HepG2 (cell line): ENCODE measurements around the gene SLC44A4. TPM values are rescaled to one million over a fixed set of nuclear protein-coding genes. Genes with fewer than 3 reads are reported as not detected.

Experiments used
- GMEB1 ChIP-seq: sonication (generic); formaldehyde crosslinking; IDR thresholded peaks from 2 replicates; pipeline ENCODE4 v1.5.1; 2020; ENCODE audit warnings: missing genetic modification reagents, mild to moderate bottlenecking, borderline replicate concordance
- HDAC6 ChIP-seq: fragments of 200-600 bp; sonication (generic); IDR thresholded peaks from 2 replicates; pipeline ENCODE4 v1.7.0; 2017; ENCODE audit warnings: mild to moderate bottlenecking, antibody characterized with exemption, low read length, low read depth
- HMGXB4 ChIP-seq, 2 experiments: sonication (generic) in 1 of 2; formaldehyde crosslinking in 1 of 2; IDR thresholded peaks; 2 replicates each; pipeline versions ENCODE4 v1.4.0 to v1.6.1; 2018 to 2020; ENCODE audit warnings: missing genetic modification reagents in 2 of 2, borderline replicate concordance in 1 of 2, low read depth in 1 of 2, mild to moderate bottlenecking in 1 of 2, missing biosample characterization in 1 of 2
- KDM6A ChIP-seq: IDR thresholded peaks from 2 replicates; pipeline ENCODE4 v1.6.1; 2016; ENCODE audit warnings: low read depth
- NFKBIZ ChIP-seq: IDR thresholded peaks from 2 replicates; pipeline ENCODE4 v1.6.1; 2018; ENCODE audit warnings: missing genetic modification reagents, missing compliant biosample characterization
- NR2F2 ChIP-seq: IDR thresholded peaks from 2 replicates; pipeline ENCODE4 v1.6.1; 2012; ENCODE audit warnings: low read depth, inconsistent platforms, borderline replicate concordance
- PHF5A ChIP-seq: IDR thresholded peaks from one replicate; pipeline ENCODE4 v1.6.1; 2018; ENCODE audit warnings: low read depth, missing genetic modification reagents; ENCODE audit not compliant: unreplicated experiment
- PRPF4 ChIP-seq: fragments of 200-400 bp; formaldehyde crosslinking; IDR thresholded peaks from 2 replicates; pipeline ENCODE4 v1.6.1; 2016; ENCODE audit warnings: low read length, low read depth; ENCODE audit not compliant: poor library complexity, severe bottlenecking
- RBAK ChIP-seq: sonication (generic); formaldehyde crosslinking; IDR thresholded peaks from 2 replicates; pipeline ENCODE4 v1.5.1; 2020; ENCODE audit warnings: mild to moderate bottlenecking, missing genetic modification reagents
- SRSF1 ChIP-seq: fragments of 200-400 bp; formaldehyde crosslinking; optimal IDR thresholded peaks from 2 replicates; pipeline ENCODE3; 2017; ENCODE audit warnings: mild to moderate bottlenecking, low read depth, low read length, moderate library complexity
- TCF7 ChIP-seq: sonication (generic); IDR thresholded peaks from 2 replicates; pipeline ENCODE4 v1.6.1; 2016; ENCODE audit warnings: antibody characterized with exemption, low read depth
- TMF1 ChIP-seq: sonication (generic); formaldehyde crosslinking; IDR thresholded peaks from 2 replicates; pipeline ENCODE4 v1.8.1; 2022; ENCODE audit warnings: low read depth, missing genetic modification reagents
- ZBTB26 ChIP-seq: IDR thresholded peaks from 2 replicates; pipeline ENCODE4 v1.6.1; 2016; ENCODE audit warnings: missing compliant biosample characterization, missing genetic modification reagents, borderline replicate concordance
- ZNF101 ChIP-seq: sonication (generic); formaldehyde crosslinking; IDR thresholded peaks from 2 replicates; pipeline ENCODE4 v1.4.0; 2020; ENCODE audit warnings: mild to moderate bottlenecking, low read depth, missing genetic modification reagents, borderline replicate concordance
- ZNF121 ChIP-seq: sonication (generic); formaldehyde crosslinking; IDR thresholded peaks from 2 replicates; pipeline ENCODE4 v1.5.0; 2020; ENCODE audit warnings: mild to moderate bottlenecking, missing genetic modification reagents
- ZNF414 ChIP-seq: sonication (generic); formaldehyde crosslinking; IDR thresholded peaks from 2 replicates; pipeline ENCODE4 v1.5.0; 2020; ENCODE audit warnings: missing genetic modification reagents
- ZNF460 ChIP-seq: sonication (generic); formaldehyde crosslinking; IDR thresholded peaks from 2 replicates; pipeline ENCODE4 v1.5.1; 2020; ENCODE audit warnings: missing genetic modification reagents, mild to moderate bottlenecking, borderline replicate concordance
- ZNF496 ChIP-seq: sonication (generic); formaldehyde crosslinking; IDR thresholded peaks from 2 replicates; pipeline ENCODE4 v1.8.1; 2023; ENCODE audit warnings: mild to moderate bottlenecking, moderate library complexity, missing genetic modification reagents; ENCODE audit not compliant: insufficient replicate concordance
- ZNF670 ChIP-seq: sonication (generic); formaldehyde crosslinking; IDR thresholded peaks from 2 replicates; pipeline ENCODE4 v1.8.0; 2022; ENCODE audit warnings: mild to moderate bottlenecking, missing genetic modification reagents, borderline replicate concordance
- ZSCAN20 ChIP-seq: sonication (generic); formaldehyde crosslinking; IDR thresholded peaks from 2 replicates; pipeline ENCODE4 v1.4.0; 2020; ENCODE audit warnings: missing genetic modification reagents, mild to moderate bottlenecking, borderline replicate concordance
- ZSCAN21 ChIP-seq: sonication (generic); formaldehyde crosslinking; IDR thresholded peaks from 2 replicates; pipeline ENCODE4 v1.8.0; 2022; ENCODE audit warnings: mild to moderate bottlenecking, missing genetic modification reagents, moderate library complexity, borderline replicate concordance
- polyA plus RNA-seq, 8 experiments: library from polyadenylated mRNA; depleted of rRNA in 3 of 8; stranded (reverse) in 7 of 8; unstranded in 1 of 8; fragments of >200 nt; fragmentation: Illumina TruSeq in 4 of 8; extraction: Trizol in 4 of 8; gene quantifications; 2 replicates each; pipeline versions ENCODE4 v1.2.1 to v1.2.3, GENCODE V29; 2011 to 2016; ENCODE audit warnings: low read depth in 4 of 8, missing spikeins in 1 of 8, mixed read lengths in 1 of 8; ENCODE audit not compliant: insufficient read depth in 1 of 8
- total RNA-seq, 5 experiments: library from RNA; depleted of rRNA; stranded (reverse); fragments of >200 nt; fragmentation: Illumina TruSeq; extraction: Trizol; gene quantifications; 2 replicates each; pipeline ENCODE4 v1.2.3, GENCODE V29; 2016; ENCODE audit warnings: low read depth in 1 of 5
- TF ChIP-seq, protein P1 (sequence below): sonication (generic); formaldehyde crosslinking; IDR thresholded peaks from 2 replicates; pipeline ENCODE4 v1.8.0; 2023; ENCODE audit warnings: mild to moderate bottlenecking, missing genetic modification reagents

SLC44A4 gene
- total and polyA plus RNA-seq, 2 of the 13 experiments (the other 11 are each of a cell fraction or from before 2014, with no cell fraction given), result 3.5 to 5.9 TPM

DNA sequence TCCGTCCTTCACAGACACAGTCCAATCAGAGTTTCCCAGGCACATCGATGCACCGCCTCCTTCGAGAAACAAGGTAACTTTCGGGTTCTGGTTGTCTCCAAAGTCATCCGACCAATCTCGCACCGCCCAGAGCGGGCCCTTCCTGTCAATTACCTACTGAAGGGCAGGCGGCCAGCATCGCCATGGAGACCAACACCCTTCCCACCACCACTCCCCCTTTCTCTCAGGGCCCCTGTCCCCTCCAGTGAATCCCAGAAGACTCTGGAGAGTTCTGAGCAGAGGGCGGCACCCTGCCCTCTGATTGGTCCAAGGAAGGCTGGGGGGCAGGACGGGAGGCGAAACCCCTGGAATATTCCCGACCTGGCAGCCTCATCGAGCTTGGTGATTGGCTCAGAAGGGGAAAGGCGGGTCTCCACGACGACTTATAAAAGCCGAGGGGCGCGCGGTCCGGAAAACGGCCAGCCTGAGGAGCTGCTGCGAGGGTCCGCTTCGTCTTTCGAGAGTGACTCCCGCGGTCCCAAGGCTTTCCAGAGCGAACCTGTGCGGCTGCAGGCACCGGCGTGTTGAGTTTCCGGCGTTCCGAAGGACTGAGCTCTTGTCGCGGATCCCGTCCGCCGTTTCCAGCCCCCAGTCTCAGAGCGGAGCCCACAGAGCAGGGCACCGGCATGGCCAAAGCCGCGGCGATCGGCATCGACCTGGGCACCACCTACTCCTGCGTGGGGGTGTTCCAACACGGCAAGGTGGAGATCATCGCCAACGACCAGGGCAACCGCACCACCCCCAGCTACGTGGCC lies 51.3 kb downstream of the SLC44A4 start, which contains the start of gene HSPA1B (continued):
- TF ChIP-seq TMF1, result 0 out of 2 replicates have a peak, but pooled peaks have one; percentile 74
- TF ChIP-seq ZBTB26 (CRISPR knock-in tag), result peak; percentile 84; the same call in 1 of the 2 replicates
- TF ChIP-seq ZNF460, result no peak
- no peak for TF ChIP-seq ZNF496 (CRISPR knock-in tag)
- TF ChIP-seq PRPF4, result no peak
- TF ChIP-seq, protein P1, sequence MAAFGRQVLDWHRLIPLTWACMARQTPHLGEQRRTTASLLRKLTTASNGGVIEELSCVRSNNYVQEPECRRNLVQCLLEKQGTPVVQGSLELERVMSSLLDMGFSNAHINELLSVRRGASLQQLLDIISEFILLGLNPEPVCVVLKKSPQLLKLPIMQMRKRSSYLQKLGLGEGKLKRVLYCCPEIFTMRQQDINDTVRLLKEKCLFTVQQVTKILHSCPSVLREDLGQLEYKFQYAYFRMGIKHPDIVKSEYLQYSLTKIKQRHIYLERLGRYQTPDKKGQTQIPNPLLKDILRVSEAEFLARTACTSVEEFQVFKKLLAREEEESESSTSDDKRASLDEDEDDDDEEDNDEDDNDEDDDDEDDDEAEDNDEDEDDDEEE (CRISPR knock-in tag), result no peak
- TF ChIP-seq NR2F2, result peak; percentile 45; the same call in 1 of the 2 replicates
- no peak for TF ChIP-seq HDAC6
- TF ChIP-seq HMGXB4 (CRISPR knock-in tag; IDR thresholded peaks at IDR 0.05; ENCODE audit: borderline replicate concordance in 1 of 2, low read depth in 1 of 2), result peak; percentile 13 to 51; a peak in 3 of 4 replicates
- peak; percentile 85; the same call in 1 of the 2 replicates for TF ChIP-seq ZSCAN21 (CRISPR knock-in tag)
- peak; percentile 98 for TF ChIP-seq SRSF1
- TF ChIP-seq NFKBIZ (CRISPR knock-in tag), result peak; percentile 65; the same call in 1 of the 2 replicates
- TF ChIP-seq ZNF121 (CRISPR knock-in tag), result peak; percentile 76; the same call in 1 of the 2 replicates
- TF ChIP-seq ZSCAN20 (CRISPR knock-in tag), result no peak
- peak; percentile 30; the same call in 1 of the 2 replicates for TF ChIP-seq RBAK (CRISPR knock-in tag)
- TF ChIP-seq ZNF414 (CRISPR knock-in tag), result no peak
- no peak for TF ChIP-seq ZNF101 (CRISPR knock-in tag)
- no peak for TF ChIP-seq TCF7
- TF ChIP-seq GMEB1, result peak; percentile 61
- TF ChIP-seq ZNF670 (CRISPR knock-in tag), result peak; percentile 9; the same call in 1 of the 2 replicates
- TF ChIP-seq KDM6A (CRISPR knock-in tag), result 0 out of 2 replicates have a peak, but pooled peaks have one; percentile 2
- no peak for TF ChIP-seq PHF5A
